ENCODE results near the gene PRR7. TPM values are rescaled to one million over a fixed set of nuclear protein-coding genes. Genes with fewer than 3 reads are reported as not detected.

PRR7 gene
- total and polyA plus RNA-seq, 2 of the 13 experiments (the other 11 are each of a cell fraction or from before 2014, with no cell fraction given), result 4.8 to 5.0 TPM

GRCh38 chr5:177445052-177445916 lies 1.3 kb upstream of the PRR7 start:
- no peak for DNase-seq (ENCODE audit: low spot score)
- Histone ChIP-seq H3K27ac (ENCODE audit: extremely low read length, insufficient read depth, low read length) (no peak overlapping the region), H2AFZ (ENCODE audit: low read length) (no peak overlapping the region), H3K36me3 (replicated peaks in 1 of 2; ENCODE audit: control insufficient read depth in 1 of 2, insufficient read depth in 2 of 2, low read length in 2 of 2) (0 out of 5 replicates have a peak, but pooled peaks cover 0 to 8% of the 10 kb centered on the region in 2 experiments), H3K79me2 (ENCODE audit: insufficient read depth, low read length) (no peaks in the 10 kb centered on the region), H3K27me3 (ENCODE audit: control insufficient read depth in 1 of 2, insufficient read depth in 2 of 2, low read length in 2 of 2) (no peaks in the 10 kb centered on the region), H3K9ac (ENCODE audit: insufficient read depth, low read depth, low read length) (no peak overlapping the region), H3K9me3 (ENCODE audit: low read length) (no peaks in the 10 kb centered on the region), H4K20me1 (ENCODE audit: insufficient read depth, low read length) (peaks cover 2% of the 10 kb centered on the region; the same call in 1 of the 2 replicates), H3K4me2 (ENCODE audit: low read depth, low read length) (no peak overlapping the region), H3K4me3 (replicated peaks in 1 of 3; ENCODE audit: insufficient read depth in 1 of 3, low read depth in 2 of 3, low read length in 3 of 3) (no peak overlapping the region), H3K4me1 (ENCODE audit: insufficient read depth, low read length) (peaks cover 49% of the 10 kb centered on the region)
- intact Hi-C loops (cut with micrococcal nuclease; ENCODE audit: unreplicated experiment), result loop anchor here (5.0 kb wide), 1 partner anchor 118 kb away; no protein-coding TSS in a partner anchor
- TF ChIP-seq NCOR1 (IDR thresholded peaks at IDR 0.05; ENCODE audit: borderline replicate concordance, low read length), result no peak
- peak; percentile 23 for TF ChIP-seq POLR2G (IDR thresholded peaks at IDR 0.05; ENCODE audit: low read depth, low read length)
- peak in 1 of 2 experiments; percentile 13; a peak in 1 of 4 replicates for TF ChIP-seq POLR2A (IDR thresholded peaks at IDR 0.05; ENCODE audit: insufficient read depth in 1 of 2, low read depth in 2 of 2, low read length in 2 of 2)
- TF ChIP-seq AKAP8 (CRISPR knock-in tag; IDR thresholded peaks at IDR 0.05), result peak; percentile 34; the same call in 1 of the 2 replicates
- TF ChIP-seq ELF1 (CRISPR knock-in tag; IDR thresholded peaks at IDR 0.05), result no peak
- TF ChIP-seq RBM22 (optimal IDR thresholded peaks at IDR 0.05; ENCODE audit: low read length), result peak; percentile 39
- TF ChIP-seq ZNF292 (CRISPR knock-in tag; IDR thresholded peaks at IDR 0.05; ENCODE audit: borderline replicate concordance, low read depth), result no peak
- POLR2A ChIA-PET, result interaction anchor here (0.8 to 4.2 kb wide), 5 partner anchors 10 to 66 kb away, joined by 3 to 19 read pairs (median 8); partner anchors contain the start of gene GRK6
- in situ Hi-C loops (cut with HindIII; ENCODE audit: extremely low pct_ligation_motif_present, low pct_unique_long_range_greater_than_20kb), result loop anchor here (5.0 kb wide), 1 partner anchor 133 kb away; the partner anchor contains the start of gene MXD3
- no peak for ATAC-seq
- FAIRE-seq, result no peak
- TSS peak; percentile 59 for BruUV-seq (replicated peaks)
- CTCF ChIA-PET (ENCODE audit: low intra/inter-chr PET ratio, low total read pairs), result no interaction called here
- WGBS (ENCODE audit: low lambda C conversion rate), result 98% methylated on average over 9 of the region's 10 CpGs

DNA sequence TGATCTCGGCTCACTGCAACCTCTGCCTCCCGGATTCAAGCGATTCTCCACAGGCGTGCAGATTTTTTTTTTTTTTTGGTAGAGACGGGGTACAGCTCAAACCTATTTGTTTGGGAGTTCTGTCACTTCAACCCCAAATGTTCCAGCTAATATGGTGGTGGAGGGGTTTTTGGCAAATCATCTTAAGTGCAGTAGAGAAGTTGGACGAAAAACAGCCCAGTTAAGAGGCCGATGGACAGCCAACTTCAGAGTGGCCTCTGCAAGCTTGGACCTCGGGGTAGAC lies 756 bp upstream of the PRR7 start:
- DNase-seq (ENCODE audit: low spot score) (no peak), FAIRE-seq (no peak), ATAC-seq (no peak)
- Histone ChIP-seq H3K9me3 (ENCODE audit: low read length) (no peaks in the 10 kb centered on the region), H3K36me3 (replicated peaks in 1 of 2; ENCODE audit: control insufficient read depth in 1 of 2, insufficient read depth in 2 of 2, low read length in 2 of 2) (0 out of 5 replicates have a peak, but pooled peaks cover 0 to 8% of the 10 kb centered on the region in 2 experiments), H3K27me3 (ENCODE audit: control insufficient read depth in 1 of 2, insufficient read depth in 2 of 2, low read length in 2 of 2) (no peaks in the 10 kb centered on the region), H4K20me1 (ENCODE audit: insufficient read depth, low read length) (peaks cover 2% of the 10 kb centered on the region; the same call in 1 of the 2 replicates), H3K4me2 (ENCODE audit: low read depth, low read length) (peak overlapping the region; percentile 99), H3K27ac (ENCODE audit: extremely low read length, insufficient read depth, low read length) (no peak overlapping the region), H2AFZ (ENCODE audit: low read length) (no peak overlapping the region), H3K4me1 (ENCODE audit: insufficient read depth, low read length) (peaks cover 49% of the 10 kb centered on the region), H3K4me3 (replicated peaks in 1 of 3; ENCODE audit: insufficient read depth in 1 of 3, low read depth in 2 of 3, low read length in 3 of 3) (peak overlapping the region; percentile 55 to 80 (median 61); a peak in 5 of 6 replicates), H3K79me2 (ENCODE audit: insufficient read depth, low read length) (no peaks in the 10 kb centered on the region), H3K9ac (ENCODE audit: insufficient read depth, low read depth, low read length) (peak overlapping the region; percentile 82)
- BruUV-seq (replicated peaks), result no TSS peak
- ChIA-PET CTCF (ENCODE audit: low intra/inter-chr PET ratio, low total read pairs) (no interaction called here), POLR2A (interaction anchor here (0.8 to 4.2 kb wide), 4 partner anchors 9 to 67 kb away, joined by 3 to 19 read pairs (median 11); partner anchors contain the start of gene GRK6)
- in situ Hi-C loops (cut with HindIII; ENCODE audit: extremely low pct_ligation_motif_present, low pct_unique_long_range_greater_than_20kb), result loop anchor here (5.0 kb wide), 1 partner anchor 134 kb away; the partner anchor contains the start of gene MXD3
- WGBS (ENCODE audit: low lambda C conversion rate), result 96% methylated on average over 7 of the region's 8 CpGs
- intact Hi-C loops (cut with micrococcal nuclease; ENCODE audit: unreplicated experiment), result loop anchor here (5.0 kb wide), 1 partner anchor 119 kb away; no protein-coding TSS in a partner anchor
- TF ChIP-seq HMGXB3 (CRISPR knock-in tag; IDR thresholded peaks at IDR 0.05; ENCODE audit: borderline replicate concordance) (no peak), SNRNP70 (IDR thresholded peaks at IDR 0.05; ENCODE audit: low read depth, low read length) (no peak)
- TF ChIP-seq, protein P1, sequence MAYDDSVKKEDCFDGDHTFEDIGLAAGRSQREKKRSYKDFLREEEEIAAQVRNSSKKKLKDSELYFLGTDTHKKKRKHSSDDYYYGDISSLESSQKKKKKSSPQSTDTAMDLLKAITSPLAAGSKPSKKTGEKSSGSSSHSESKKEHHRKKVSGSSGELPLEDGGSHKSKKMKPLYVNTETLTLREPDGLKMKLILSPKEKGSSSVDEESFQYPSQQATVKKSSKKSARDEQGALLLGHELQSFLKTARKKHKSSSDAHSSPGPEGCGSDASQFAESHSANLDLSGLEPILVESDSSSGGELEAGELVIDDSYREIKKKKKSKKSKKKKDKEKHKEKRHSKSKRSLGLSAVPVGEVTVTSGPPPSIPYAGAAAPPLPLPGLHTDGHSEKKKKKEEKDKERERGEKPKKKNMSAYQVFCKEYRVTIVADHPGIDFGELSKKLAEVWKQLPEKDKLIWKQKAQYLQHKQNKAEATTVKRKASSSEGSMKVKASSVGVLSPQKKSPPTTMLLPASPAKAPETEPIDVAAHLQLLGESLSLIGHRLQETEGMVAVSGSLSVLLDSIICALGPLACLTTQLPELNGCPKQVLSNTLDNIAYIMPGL (CRISPR knock-in tag; IDR thresholded peaks at IDR 0.05; ENCODE audit: borderline replicate concordance in 1 of 2, low read depth in 1 of 2), result no peak; a peak in 1 of 4 replicates

Measured in HepG2 (cell line).